CD4-positive, alpha-beta T cell treated with Interleukin-2 at 100 ng/mL for 4 hours (primary cell): ENCODE measurements around the gene SNX5.
"Not testable (repeated sequence)": the region's sequence is repeated elsewhere in the genome, so short reads cannot be mapped to it uniquely, and the experiment has no call there.

ENCODE experiments used
- DNase-seq: peaks from one replicate; pipeline ENCODE4 v3.0.0-alpha.2; 2020; ENCODE audit warnings: low spot score

The SNX5 gene

DNA sequence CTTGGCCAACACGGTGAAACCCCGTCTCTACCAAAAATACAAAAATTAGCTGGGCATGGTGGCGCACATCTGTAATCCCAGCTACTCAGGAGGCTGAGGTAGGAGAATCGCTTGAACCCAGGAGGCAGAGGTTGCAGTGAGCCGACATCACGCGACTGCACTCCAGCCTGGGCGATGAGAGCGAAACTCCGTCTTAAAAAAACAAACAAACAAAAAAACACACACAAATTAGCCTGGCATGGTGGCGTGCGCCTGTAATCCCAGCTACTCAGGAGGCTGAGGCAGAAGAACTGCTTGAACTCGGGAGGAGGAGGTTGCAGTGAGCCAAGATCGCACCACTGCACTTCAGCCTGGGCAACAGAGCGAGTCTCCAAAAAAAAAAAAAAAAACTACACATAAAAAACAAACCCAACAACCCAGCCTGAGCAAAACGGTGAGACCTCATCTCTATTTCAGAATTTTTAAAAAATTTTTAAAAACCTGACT lies 8.2 kb downstream of the SNX5 start:
- DNase-seq, result not testable (repeated sequence)

DNA sequence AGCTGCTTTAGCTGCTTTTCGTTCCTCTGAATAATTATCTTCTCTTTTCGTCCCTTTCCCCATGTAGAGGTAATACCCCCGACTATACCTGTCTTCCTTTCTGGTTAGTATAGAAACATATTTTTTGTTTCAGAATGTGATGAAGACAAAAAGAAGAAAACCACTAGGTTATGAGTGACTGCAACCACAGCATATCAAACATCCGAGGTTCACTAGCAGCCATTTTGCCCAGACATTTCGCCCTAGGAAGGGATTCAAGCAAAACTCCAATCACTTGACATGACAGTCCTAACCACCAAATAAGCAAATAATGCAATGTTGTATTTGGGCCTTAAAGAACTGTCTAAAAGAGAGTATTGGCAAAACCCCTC lies 9.4 kb downstream of the SNX5 start:
- no peak for DNase-seq

- no peak for DNase-seq
These were observed 10.0 kb downstream of the SNX5 start for GRCh38 chr20:17958373-17959256.

DNA sequence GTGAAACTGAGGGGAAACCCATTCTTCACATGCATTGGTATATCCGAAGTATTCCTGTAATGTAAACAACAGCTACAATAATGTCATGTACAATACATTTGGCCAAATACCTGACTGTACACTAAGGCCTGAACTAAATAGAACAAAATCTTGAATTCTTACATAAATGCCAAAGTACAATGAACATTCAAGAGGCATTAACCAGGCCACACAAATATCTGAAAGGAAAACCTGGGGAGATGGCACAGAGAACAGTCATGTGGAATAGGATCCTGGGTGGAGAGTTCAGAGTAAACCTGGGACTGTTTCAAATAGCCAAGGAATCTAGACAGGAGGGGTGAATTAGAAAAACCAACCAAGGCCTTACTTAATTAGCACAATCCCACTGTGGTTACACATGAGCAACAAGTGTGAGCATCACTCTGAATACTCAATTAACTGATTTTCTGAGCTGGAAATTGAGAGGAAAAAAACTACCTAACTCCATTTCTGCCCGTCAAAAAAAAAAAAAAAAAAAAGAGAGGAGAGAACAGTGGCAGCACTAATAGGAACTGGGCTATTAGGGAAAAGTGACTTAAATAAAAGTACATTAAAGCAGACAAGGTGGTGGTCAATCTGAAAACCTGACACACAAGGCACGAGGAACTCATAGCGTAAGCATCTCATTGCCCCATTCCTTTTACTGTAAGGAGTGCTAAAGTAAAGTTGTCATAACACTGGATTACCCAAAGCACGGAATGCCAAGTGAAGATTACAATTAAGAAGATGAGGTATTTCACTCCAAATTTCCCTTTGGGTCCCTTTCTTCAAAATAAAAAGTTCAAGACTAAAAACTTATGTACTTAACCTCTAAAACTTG lies 10.9 kb downstream of the SNX5 start:
- DNase-seq, result no peak

GRCh38 chr20:17956099-17956685 lies 12.4 kb downstream of the SNX5 start:
- no peak for DNase-seq

DNA sequence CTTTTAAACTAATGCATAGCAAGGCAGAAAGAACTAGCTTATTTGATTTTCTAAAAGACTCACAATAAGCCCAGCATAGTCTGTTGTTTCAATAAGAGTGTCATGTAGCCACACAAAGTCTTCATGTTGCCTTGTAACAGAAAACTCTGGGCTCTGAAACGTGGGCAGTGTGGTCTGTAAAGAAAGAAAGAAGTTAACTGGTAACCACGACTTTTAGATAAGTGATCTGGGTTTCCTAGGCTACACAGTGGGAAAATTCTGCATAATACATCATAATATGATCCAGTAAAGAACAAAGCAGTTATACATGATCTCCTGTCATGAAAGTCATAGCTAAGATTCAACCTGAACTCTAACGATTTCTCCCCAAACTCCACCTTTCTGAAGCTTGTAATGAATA lies 13.3 kb downstream of the SNX5 start:
- no peak for DNase-seq

DNA sequence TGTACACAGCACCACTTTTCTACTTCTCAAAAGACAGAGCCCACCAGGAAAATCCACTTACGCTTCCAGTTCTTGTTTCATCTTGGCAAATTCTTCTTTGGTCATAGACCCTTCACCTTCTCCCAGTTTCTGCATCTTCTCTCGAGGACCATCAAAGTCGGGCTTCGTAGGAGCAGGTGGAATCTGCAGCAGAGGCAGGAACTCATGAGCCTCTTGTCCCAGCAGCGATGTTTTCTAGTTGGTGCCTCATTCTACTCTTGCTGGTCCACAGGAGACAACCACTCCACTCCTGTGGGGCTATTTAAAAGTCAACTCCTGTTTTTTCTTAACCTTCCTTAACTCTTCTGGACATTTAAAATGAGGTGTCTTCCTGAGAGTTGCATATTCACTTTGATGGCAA lies 14.7 kb downstream of the SNX5 start:
- DNase-seq, result no peak

- DNase-seq, result no peak
These were observed 15.6 kb downstream of the SNX5 start for GRCh38 chr20:17952692-17953684.

DNA sequence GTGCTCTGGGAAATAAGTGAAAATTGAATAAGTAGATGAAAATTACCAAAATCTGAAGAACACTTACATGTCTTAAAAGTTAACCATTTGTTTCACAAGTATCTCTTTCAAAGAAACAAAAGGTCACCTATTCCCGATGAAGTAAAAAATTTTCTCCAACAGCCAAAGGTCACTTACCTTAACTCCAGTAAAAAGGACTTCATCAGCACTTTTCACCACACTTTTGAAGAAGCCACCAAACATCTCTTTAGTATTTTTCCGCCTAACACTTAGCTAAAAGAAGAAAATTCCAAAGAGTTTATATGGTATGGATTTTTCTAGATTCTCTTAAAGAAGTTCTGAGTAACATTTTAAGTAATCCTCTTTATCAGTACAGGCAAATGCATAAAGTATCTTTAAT lies 17.3 kb downstream of the SNX5 start:
- no peak for DNase-seq

DNA sequence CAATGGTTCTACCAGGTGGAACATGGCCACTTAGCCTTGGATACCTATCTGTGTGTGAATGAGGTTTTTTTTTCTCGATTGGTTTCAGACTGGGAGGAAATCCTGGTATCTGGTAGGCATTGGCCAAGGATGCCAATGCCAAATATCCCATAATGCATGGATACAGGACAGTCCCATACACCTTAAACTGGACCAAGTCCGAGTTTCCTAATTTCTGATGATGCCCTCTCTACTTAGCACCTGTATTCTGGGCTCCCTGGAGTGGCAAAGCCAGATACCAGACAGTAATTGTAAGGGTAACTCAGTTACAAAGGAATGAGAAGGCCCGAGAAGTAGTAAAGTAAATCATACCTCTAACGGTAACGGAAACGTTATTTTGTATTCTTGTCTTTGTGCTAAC lies 17.9 kb downstream of the SNX5 start:
- DNase-seq, result no peak

- no peak for DNase-seq
These were observed 18.7 kb downstream of the SNX5 start for GRCh38 chr20:17949899-17950298.

DNA sequence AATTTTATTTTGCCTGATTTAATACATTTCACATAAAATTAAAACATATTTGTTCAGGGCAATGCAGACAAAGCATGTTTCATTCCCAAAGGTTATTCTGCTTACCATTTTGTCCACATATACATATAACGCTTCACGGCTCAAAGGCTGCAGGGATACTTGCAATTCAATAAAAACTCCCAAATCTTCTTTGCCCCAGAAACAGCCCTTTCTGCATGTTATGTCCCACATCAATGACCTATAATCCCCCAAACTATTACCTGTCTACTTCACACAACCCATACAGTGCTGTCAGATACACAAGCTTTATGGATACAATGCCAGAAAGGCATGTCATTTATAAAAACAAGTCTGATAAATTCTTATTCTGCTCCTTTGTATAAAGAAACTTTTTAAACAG lies 20.2 kb downstream of the SNX5 start:
- DNase-seq, result no peak

- DNase-seq, result no peak
These were observed 21.1 kb downstream of the SNX5 start for GRCh38 chr20:17947474-17947815.

DNA sequence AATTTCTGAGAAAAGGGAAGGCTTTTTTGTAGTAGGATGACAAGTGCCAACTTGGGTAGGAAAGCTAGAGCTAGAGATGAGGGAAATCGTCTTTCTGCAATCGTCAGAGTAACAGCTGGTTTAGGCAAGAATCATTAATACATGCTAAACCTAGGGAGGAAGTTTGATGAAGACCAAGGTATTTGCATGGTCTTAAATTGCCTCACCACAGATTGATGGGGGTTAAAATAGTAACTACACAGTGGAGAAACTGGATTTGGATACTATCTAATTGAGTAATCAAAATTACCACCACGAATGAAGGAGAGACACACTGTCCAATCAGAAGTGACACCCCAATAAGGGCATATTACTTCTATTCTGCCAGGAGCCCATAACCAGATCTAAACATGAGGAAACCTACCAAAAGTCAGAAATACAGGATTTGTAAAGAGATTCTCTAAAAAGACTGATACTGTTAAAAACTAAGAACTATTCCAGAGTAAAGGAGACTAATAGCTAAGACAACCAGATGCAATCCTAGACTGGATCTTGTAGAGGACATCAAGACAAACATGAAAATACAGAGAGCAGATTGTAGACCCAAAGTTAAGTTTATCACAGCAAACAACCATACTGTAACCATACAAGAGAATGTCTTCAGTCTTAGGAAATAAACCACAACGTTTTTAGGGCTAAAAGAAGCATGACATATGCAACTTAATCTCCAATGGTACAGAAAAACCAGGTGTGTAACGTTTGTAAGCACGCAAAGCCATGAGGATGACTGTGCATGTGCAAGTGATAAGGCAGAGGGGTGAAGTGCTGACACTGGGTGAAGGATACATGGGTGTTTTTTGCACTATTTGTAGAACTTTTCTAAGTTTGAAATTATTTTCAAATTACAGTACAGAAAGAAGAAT lies 21.8 kb downstream of the SNX5 start:
- DNase-seq, result no peak

DNA sequence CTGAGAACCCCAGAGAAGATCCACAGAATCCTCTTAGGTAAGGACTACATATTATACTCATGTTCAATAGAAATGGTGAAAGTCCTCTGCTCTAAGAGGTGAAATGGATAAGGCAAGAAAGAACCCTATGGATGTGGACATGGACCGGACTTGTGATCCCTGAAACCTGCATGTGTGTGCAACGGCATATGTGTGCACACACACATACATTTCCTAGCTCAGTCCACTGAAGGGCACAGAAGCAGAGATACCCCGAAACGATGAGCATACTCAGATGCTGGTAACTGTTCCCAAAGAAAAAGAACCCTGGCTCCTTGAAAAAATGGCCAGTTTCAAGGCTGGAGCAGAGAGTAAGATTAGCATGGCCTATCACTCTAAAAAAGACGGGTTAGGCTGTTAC lies 22.6 kb downstream of the SNX5 start:
- no peak for DNase-seq

DNA sequence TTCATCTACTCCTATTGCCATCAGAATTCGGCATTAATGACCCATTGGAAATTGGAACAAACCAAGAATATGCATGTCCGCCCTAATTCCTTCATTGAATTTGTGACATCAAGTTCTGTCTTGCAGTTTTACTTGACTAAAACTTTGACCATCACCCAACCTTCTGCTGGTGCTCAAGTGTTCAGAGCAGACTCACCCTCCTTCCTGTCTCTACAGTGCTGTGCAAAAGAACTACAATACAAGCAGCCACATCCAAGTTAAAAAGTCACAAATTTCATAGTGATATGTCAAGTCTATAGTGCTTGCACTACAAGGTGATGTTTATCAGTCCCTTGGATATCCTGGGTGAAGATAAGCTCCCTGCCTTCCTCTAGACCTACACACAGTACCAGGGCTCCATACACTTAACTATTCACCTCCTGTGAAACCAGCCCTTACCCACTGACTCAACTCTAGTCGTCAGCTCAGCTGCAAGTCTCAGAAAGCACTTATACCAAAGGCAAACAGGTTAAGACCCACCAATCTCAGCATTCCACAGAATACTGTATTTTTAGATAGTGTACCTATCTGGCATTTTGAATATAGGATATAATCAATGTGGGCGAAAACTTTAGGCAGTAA lies 23.6 kb downstream of the SNX5 start:
- DNase-seq, result no peak

GRCh38 chr20:17943343-17943742 lies 25.3 kb downstream of the SNX5 start:
- no peak for DNase-seq

DNA sequence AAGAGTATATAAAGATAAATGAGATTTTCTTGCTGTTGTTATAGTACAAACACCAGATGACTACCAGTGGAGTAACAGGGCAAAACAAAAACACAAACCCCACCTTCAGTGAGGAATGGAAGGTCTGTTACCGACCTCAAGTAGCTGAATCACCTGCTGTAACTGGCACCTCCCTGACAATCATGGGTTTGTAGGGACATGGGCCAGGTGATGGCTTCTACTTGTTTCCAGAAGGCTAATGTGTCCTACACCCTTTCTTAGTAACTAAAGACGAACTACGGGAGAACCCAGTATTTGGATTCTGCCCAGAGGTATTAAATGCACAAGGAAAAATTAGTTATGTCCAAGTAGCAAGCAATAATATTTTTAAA lies 26.8 kb downstream of the SNX5 start:
- DNase-seq, result no peak

GRCh38 chr20:17941087-17941825 lies 27.3 kb downstream of the SNX5 start:
- DNase-seq, result no peak
